Activated CD4-positive, CD25-positive, alpha-beta regulatory T cell treated with anti-CD3 and anti-CD28 coated beads, Interleukin-2, amount 50 U/mL, for 16 hours (primary cell): Measurements from ENCODE around the gene UCN.

Experiments used
- DNase-seq: peaks from one replicate; pipeline ENCODE4 v3.0.0-alpha.2; 2020; ENCODE audit warnings: low read depth, low spot score

Gene UCN

GRCh38 chr2:27262379-27263286 lies 45.6 kb downstream of the UCN start, which contains the start of gene SLC30A3:
Gene SLC30A3, minus strand, starts transcription at chr2:27263047. Its CDS starts 141 bp downstream, at chr2:27262906.
- peak; percentile 31 for DNase-seq

GRCh38 chr2:27261926-27262298 lies 46.3 kb downstream of the UCN start:
- no peak for DNase-seq

GRCh38 chr2:27261241-27261925 lies 46.9 kb downstream of the UCN start:
- no peak for DNase-seq

- DNase-seq, result no peak
These were observed 50.2 kb downstream of the UCN start for GRCh38 chr2:27258051-27258450.
